ENCODE data around the gene HCFC2. TPM values are rescaled to one million over a fixed set of nuclear protein-coding genes. Genes with fewer than 3 reads are reported as not detected.

The HCFC2 gene
- total and polyA plus RNA-seq, 8 donors = 4.2 to 10.7 (median 8.7) TPM

DNA sequence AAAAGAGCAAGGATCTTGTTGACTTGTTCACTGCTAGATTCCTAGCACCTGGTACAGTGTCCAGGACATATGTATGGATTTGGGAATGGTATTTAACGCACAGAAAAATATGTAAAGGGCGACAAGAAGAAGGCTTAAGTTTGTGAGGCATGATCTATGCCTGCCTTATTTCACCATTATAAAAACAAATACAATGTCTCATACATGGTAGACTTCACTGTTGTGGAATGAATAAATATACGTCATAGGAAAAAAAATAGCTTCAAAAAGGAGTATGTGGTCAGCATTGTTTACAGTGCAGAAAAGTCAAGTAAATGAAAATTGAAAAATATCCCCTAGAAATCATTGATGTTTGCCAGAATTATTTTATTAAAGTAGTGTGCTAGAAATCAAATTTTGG is 30.0 kb downstream of the HCFC2 start:
- 96 to 99% methylated on average over 3 of the region's 3 CpGs for WGBS, 2 donors
- H3K27ac ChIP-seq = no peak overlapping the region
- FAIRE-seq = no peak

DNA sequence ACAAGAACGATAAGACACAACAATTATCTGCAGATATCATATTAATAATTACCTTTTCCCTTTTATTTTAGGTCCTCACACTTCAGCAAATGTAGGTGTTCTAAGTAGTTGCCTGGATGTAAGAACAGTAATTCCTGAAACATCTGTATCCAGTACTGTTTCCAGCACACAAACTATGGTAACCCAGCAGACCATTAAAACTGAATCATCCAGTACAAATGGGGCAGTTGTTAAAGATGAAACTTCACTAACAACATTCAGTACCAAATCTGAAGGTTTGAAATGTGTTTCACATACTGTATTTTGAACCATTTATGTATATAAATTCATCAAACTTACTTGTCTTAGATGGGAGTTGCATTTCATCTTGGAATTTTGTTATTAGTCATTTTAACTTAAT is 31.0 kb downstream of the HCFC2 start:
- DNase-seq (no peak), ATAC-seq (no peak), FAIRE-seq (no peak)
- Histone ChIP-seq H3K36me3 (peaks cover 0 to 40% (median 4%) of the 10 kb centered on the region in 3 donors), H3K4me3 (no peak overlapping the region), H3K9me3 (no peaks in the 10 kb centered on the region), H3K4me1 (no peaks in the 10 kb centered on the region), H3K27me3 (no peaks in the 10 kb centered on the region), H3K27ac (no peak overlapping the region)
- intact Hi-C loops (cut with DNase I) = no loop called here
- WGBS, 2 donors = 41 to 45% methylated on average over 1 of the region's 1 CpG
- TF ChIP-seq, protein P1, sequence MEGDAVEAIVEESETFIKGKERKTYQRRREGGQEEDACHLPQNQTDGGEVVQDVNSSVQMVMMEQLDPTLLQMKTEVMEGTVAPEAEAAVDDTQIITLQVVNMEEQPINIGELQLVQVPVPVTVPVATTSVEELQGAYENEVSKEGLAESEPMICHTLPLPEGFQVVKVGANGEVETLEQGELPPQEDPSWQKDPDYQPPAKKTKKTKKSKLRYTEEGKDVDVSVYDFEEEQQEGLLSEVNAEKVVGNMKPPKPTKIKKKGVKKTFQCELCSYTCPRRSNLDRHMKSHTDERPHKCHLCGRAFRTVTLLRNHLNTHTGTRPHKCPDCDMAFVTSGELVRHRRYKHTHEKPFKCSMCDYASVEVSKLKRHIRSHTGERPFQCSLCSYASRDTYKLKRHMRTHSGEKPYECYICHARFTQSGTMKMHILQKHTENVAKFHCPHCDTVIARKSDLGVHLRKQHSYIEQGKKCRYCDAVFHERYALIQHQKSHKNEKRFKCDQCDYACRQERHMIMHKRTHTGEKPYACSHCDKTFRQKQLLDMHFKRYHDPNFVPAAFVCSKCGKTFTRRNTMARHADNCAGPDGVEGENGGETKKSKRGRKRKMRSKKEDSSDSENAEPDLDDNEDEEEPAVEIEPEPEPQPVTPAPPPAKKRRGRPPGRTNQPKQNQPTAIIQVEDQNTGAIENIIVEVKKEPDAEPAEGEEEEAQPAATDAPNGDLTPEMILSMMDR (IDR thresholded peaks at IDR 0.05) = no peak

More for the DNA sequence above, 30.0 kb downstream of the HCFC2 start:
- Histone ChIP-seq H3K4me1 (no peaks in the 10 kb centered on the region), H3K4me3 (no peak overlapping the region), H3K9me3 (no peaks in the 10 kb centered on the region), H3K27me3 (no peaks in the 10 kb centered on the region), H3K36me3 (peaks cover 0 to 41% (median 4%) of the 10 kb centered on the region in 3 donors)
- DNase-seq (no peak), ATAC-seq (no peak)
- intact Hi-C loops (cut with DNase I) = no loop called here
- TF ChIP-seq, protein P1 (IDR thresholded peaks at IDR 0.05) = no peak

DNA sequence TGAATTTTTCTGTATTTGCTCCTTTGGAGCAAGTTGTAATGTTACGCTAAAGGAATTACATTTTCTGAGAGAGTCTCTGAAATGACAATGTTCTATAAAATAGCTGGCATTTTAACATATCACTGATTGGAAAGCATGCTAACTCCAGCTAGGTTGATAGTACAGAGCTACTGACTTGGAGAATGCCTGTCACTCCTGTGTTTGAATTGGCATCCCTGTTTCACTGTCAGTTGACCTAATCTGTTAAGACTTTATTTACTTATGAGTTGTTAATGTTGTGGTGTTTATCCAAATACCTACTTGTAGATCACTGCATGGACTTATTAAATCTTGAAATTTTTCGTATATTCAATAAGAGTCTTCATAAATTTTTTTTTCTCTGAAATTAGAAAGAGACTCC is 33.6 kb downstream of the HCFC2 start:
- H3K36me3 ChIP-seq = peaks cover 0 to 40% (median 6%) of the 10 kb centered on the region in 3 donors
- intact Hi-C loops (cut with DNase I) = no loop called here
- TF ChIP-seq, protein P1 (IDR thresholded peaks at IDR 0.05) = no peak
- no peaks in the 10 kb centered on the region for H3K4me1 ChIP-seq
- H3K27ac ChIP-seq = no peak overlapping the region
- no peak for DNase-seq
- no peak for ATAC-seq
- no peak for FAIRE-seq
- H3K27me3 ChIP-seq = no peaks in the 10 kb centered on the region
- H3K9me3 ChIP-seq = no peaks in the 10 kb centered on the region
- WGBS, 2 donors = 94% methylated on average over 2 of the region's 2 CpGs
- no peak overlapping the region for H3K4me3 ChIP-seq

DNA sequence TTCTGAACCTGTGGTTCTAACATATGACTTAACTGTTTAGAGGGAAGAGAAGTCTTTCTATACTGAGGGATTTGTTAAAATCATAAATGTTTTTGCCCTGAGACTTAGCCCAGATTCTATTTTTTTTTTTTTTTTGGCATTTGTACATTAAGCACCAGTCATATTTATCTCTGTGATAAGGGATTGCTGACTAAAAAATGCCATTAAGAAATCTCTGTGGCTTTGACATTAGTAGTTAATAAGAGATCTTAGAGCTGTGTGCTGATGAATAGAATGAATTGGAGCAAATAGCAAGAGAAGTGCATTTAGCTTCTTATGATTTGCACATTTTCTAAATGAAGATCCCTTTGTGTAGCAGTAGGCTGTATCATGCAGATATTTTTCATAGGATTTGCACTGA is 41.1 kb downstream of the HCFC2 start:
- no peak overlapping the region for H3K4me3 ChIP-seq
- FAIRE-seq = no peak
- TF ChIP-seq, protein P1 (IDR thresholded peaks at IDR 0.05) = no peak
- H3K27ac ChIP-seq = no peak overlapping the region
- intact Hi-C loops (cut with DNase I) = loop anchor here in 1 of 3 donors (10.0 kb wide), 1 partner anchor 221 kb away; no protein-coding TSS in a partner anchor
- no peak for DNase-seq
- peaks cover 0 to under 1% (median 0%) of the 10 kb centered on the region in 3 donors for H3K36me3 ChIP-seq
- H3K27me3 ChIP-seq = no peaks in the 10 kb centered on the region
- H3K4me1 ChIP-seq = peaks cover 0 to 24% (median 5%) of the 10 kb centered on the region in 3 donors
- H3K9me3 ChIP-seq = no peaks in the 10 kb centered on the region
- ATAC-seq = no peak

DNA sequence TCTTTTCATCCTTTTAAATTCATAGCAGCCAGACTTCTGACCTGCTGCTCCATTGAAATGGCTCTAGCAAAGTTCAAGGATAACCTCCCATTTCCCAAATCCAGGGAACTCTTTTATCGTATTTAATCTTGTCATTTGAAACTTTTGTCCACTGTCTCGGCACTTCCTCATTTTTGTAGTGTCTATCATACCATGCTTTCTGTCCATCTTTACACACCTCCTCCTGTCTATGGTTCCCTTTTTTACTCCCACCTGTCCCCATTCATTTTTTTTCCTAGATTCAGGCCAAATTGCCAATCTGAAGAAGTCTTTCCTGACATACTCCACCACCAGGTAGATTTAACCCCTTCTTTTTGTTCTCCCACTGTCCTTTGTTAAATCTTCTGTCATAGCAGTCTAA is 42.6 kb downstream of the HCFC2 start:
- Histone ChIP-seq H3K9me3 (no peaks in the 10 kb centered on the region), H3K27ac (no peak overlapping the region), H3K27me3 (no peaks in the 10 kb centered on the region), H3K4me3 (no peak overlapping the region), H3K4me1 (peaks cover 0 to 24% (median 5%) of the 10 kb centered on the region in 3 donors), H3K36me3 (no peaks in the 10 kb centered on the region)
- intact Hi-C loops (cut with DNase I) = loop anchor here in 1 of 3 donors (10.0 kb wide), 1 partner anchor 222 kb away; no protein-coding TSS in a partner anchor
- no peak for ATAC-seq
- DNase-seq = no peak
- WGBS, 2 donors = 72 to 80% methylated on average over 2 of the region's 2 CpGs
- FAIRE-seq = no peak
- TF ChIP-seq, protein P1 (IDR thresholded peaks at IDR 0.05) = no peak

Measured in pancreas (tissue), 10 donors.